Activated naive CD8-positive, alpha-beta T cell (primary cell): ENCODE measurements around the gene TACSTD2.
"Not testable (repeated sequence)": the region's sequence is repeated elsewhere in the genome, so short reads cannot be mapped to it uniquely, and the experiment has no call there.

Source experiments
- H3K27ac Mint-ChIP-seq: one replicate; pipeline ENCODE4 v1.8.0; 2021; ENCODE audit warnings: mixed read lengths
- H3K27me3 Mint-ChIP-seq: one replicate; pipeline ENCODE4 v1.8.0; 2021; ENCODE audit warnings: mixed read lengths
- H3K36me3 Mint-ChIP-seq: one replicate; pipeline ENCODE4 v1.8.0; 2021; ENCODE audit warnings: mixed read lengths
- H3K4me1 Mint-ChIP-seq: one replicate; pipeline ENCODE4 v1.8.0; 2021; ENCODE audit warnings: low read depth, mixed read lengths
- H3K4me3 Mint-ChIP-seq: one replicate; pipeline ENCODE4 v1.8.0; 2021; ENCODE audit warnings: mild to moderate bottlenecking, mixed read lengths
- H3K9me3 Mint-ChIP-seq: one replicate; pipeline ENCODE4 v1.8.0; 2021; ENCODE audit warnings: low read depth, mixed read lengths

TACSTD2 gene

GRCh38 chr1:58561633-58562032 lies 15.4 kb downstream of the TACSTD2 start:
- Mint-ChIP-seq H3K4me3 (no peak overlapping the region), H3K27ac (no peak overlapping the region), H3K4me1 (no peaks in the 10 kb centered on the region), H3K36me3 (peaks cover 3% of the 10 kb centered on the region), H3K27me3 (peaks cover 31% of the 10 kb centered on the region), H3K9me3 (no peaks in the 10 kb centered on the region)

DNA sequence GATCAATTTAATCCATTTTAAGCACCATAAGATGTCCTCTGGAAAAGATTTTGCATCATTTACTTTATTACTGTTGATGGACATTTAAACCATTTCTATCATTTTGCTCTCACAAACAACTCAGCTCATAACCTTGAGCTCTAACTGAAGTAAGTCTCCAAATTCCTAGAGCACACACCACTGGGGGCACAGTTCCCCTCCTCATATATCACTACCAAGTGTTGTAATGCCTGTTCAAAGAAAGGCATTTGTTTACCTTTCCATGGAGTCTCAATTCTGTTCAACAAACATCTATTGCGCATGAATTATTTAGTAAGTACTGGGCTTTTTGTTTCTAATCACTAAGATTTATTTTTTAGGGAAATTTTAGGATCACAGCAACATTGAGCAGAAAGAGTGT lies 21.7 kb downstream of the TACSTD2 start:
- Mint-ChIP-seq H3K36me3 (peaks cover 3% of the 10 kb centered on the region), H3K27me3 (peaks cover 20% of the 10 kb centered on the region), H3K27ac (no peak overlapping the region), H3K4me1 (no peaks in the 10 kb centered on the region), H3K9me3 (no peaks in the 10 kb centered on the region), H3K4me3 (no peak overlapping the region)

GRCh38 chr1:58551186-58552140 lies 25.6 kb downstream of the TACSTD2 start:
- H3K4me1 Mint-ChIP-seq = peaks cover 5% of the 10 kb centered on the region
- no peaks in the 10 kb centered on the region for H3K9me3 Mint-ChIP-seq
- no peak overlapping the region for H3K4me3 Mint-ChIP-seq
- H3K27me3 Mint-ChIP-seq = peaks cover 6% of the 10 kb centered on the region
- H3K36me3 Mint-ChIP-seq = no peaks in the 10 kb centered on the region
- H3K27ac Mint-ChIP-seq = no peak overlapping the region

DNA sequence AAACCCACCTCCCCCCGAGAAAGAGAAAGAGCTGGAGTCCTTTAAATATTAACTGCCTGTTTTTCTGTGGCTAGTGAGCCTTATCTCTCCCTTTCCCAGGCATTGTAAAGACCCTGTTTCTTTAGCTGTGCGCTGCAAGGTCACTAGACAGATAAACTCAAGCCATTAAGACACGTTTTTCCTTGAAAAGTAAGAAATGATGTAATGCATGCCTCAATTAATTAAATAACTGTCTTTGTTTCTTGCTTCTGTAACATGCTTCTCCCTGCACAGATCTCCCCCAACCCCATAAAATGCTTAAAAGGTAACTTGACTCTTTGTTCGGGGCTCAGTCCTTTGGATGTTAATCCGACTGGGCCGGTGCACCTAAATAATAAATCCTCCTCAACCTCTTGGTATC lies 27.8 kb downstream of the TACSTD2 start:
- H3K9me3 Mint-ChIP-seq, H3K27me3 Mint-ChIP-seq, H3K27ac Mint-ChIP-seq, H3K36me3 Mint-ChIP-seq, H3K4me3 Mint-ChIP-seq: not testable (repeated sequence)
- peaks cover 18% of the 10 kb centered on the region for H3K4me1 Mint-ChIP-seq

DNA sequence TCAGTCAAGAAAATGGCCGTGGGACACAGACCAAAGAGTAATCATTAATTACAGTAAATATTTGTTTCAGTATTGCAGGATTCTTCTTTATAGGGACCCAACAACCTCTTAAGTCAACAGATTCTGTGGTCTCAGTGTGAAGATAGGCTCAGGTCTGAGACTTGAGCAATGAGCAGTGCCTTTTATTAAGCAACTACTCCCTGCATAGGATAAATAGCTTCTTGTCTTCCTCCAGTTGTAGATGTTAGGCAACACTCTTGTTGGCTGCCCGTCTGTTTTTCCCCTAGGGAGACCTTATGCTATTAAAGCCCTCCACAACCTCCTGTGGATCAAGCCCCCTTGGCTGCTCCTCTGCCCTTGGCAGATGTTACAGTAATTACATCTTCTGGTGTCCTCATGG lies 28.7 kb downstream of the TACSTD2 start:
- Mint-ChIP-seq H3K4me1 (peaks cover 23% of the 10 kb centered on the region), H3K9me3 (no peaks in the 10 kb centered on the region), H3K36me3 (no peaks in the 10 kb centered on the region), H3K27me3 (no peaks in the 10 kb centered on the region), H3K4me3 (no peak overlapping the region), H3K27ac (no peak overlapping the region)

DNA sequence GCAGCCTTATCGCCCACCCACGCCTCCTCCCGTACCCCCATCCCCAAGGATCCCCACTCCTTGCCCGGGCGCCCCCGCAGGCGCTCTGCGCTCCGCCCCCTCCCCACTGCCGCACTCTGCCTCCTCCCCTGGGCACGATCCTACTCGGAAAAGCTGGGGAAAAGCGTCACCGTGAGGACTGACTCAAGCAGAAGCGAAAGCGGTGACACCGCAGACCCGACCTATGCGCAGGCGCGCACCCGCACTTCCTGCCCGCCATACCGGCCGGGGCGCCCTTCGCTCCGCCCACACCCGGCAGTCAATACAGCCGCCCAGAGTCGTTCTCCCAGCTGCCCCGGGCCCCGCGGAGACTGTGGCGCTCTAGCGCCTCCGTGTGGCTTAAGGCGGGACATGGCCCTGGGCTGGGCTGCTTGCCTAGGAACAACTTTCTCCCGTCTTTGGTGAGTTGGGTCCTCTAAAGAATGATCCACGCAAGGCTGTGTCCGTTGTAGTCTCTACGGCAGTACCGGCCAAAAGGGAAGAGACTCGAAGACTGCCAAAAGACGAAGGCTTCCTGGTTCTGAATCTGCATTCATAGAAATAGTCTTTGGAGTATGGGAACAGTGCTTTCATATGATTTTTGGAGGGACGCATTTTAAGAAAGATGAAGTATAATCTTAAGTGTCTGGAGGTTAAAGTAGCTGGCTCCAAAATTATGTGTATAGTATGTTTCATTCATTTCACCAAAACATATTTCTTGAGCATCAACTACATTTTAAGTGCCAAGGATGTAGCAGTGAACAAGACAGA lies 30.3 kb downstream of the TACSTD2 start, which contains the start of gene OMA1:
Gene OMA1, minus strand, starts transcription at position 207 of the 789 bp plus-strand sequence. CDS start 7,432 bp downstream, outside the sequence.
- Mint-ChIP-seq H3K27me3 (no peaks in the 10 kb centered on the region), H3K4me3 (peak within 1 kb of the TSS; percentile 95), H3K27ac (peak within 1 kb of the TSS; percentile 97), H3K36me3 (no peaks in the 10 kb centered on the region), H3K9me3 (no peaks in the 10 kb centered on the region), H3K4me1 (peaks cover 25% of the 10 kb centered on the region)

DNA sequence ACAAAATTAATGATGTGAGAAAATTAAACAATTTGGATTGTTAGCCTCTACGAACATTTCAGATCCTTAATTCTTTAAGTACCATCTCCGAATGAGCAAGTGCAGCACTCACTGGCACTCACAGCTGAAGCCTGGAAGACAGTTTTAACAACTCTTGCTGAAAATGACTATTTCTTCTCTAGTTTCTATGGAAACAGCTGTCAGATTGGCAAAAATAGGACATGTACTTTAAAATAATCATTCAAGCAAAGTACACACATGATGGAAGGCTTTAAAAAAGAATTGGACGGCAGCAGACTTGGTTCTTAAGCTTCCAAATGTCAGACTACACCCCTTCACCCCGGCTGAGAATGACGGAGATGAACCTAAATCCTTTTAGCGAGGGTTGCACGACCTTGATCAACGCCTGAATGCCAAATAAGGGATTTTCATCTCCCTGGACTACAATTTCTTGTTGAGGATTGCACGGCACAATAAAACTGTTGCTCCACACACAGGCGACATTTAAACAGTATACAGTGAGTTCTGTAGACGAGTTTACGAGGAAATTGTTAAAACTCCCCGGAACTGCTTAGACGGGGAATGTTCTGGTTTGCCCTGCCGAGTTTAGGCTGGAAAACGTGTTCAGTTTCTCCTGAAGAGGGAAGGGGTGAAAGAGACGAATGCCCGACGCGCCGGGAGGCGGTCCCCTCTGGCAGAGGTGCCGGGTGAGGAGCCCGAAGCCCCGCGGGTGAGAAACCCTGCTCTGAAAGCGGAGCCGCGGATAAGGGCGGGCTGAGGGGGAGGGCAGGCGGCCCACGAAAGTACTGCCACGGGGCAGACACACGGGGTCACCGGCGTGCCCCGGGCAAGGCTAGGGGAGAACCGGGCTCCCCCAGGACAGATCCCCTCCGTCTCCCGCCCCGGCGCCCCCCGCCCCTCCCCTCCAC lies 31.2 kb downstream of the TACSTD2 start:
- Mint-ChIP-seq H3K36me3 (no peaks in the 10 kb centered on the region), H3K27ac (peak overlapping the region; percentile 97), H3K9me3 (no peaks in the 10 kb centered on the region), H3K27me3 (no peaks in the 10 kb centered on the region), H3K4me3 (peak overlapping the region; percentile 95), H3K4me1 (peaks cover 25% of the 10 kb centered on the region)

DNA sequence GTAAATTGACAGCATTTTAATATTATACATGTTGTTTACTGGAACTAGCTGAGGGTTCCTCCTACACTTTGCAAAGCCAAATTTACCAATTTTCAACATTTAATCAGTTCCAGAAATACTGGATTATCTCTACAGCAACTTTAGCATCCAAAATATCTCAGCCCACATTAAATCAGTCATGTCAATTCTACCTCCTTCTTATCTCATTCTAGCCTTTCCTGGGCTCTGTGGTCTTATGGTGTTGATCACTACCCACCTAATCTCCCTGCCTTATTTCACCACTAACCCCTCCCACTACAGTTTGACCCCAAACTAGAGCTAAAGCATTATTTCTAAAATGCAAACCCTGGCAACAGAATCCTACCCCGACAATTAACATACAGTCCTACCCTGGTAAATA lies 33.8 kb downstream of the TACSTD2 start:
- Mint-ChIP-seq H3K27ac (no peak overlapping the region), H3K9me3 (no peaks in the 10 kb centered on the region), H3K27me3 (no peaks in the 10 kb centered on the region), H3K4me1 (peaks cover 25% of the 10 kb centered on the region), H3K36me3 (no peaks in the 10 kb centered on the region), H3K4me3 (no peak overlapping the region)

DNA sequence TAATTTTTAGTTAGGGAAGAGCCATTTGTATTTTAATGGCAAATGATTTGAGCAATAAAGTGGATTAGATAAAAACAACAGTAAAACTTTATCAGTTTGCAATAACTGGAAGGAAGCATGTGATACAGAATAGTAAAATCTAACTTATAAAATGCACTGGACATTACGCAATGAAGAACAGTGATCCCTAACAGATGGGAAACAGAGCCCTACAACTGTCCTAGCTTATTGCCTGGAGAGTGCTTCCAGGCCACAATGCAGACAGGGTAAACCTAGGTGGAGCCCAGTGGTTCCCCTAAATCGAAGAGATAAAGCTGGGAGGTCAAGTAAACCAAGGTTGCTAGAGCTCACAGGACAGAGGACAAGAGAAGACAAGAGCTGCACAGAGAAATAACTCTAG lies 37.5 kb downstream of the TACSTD2 start:
- no peak overlapping the region for H3K27ac Mint-ChIP-seq

DNA sequence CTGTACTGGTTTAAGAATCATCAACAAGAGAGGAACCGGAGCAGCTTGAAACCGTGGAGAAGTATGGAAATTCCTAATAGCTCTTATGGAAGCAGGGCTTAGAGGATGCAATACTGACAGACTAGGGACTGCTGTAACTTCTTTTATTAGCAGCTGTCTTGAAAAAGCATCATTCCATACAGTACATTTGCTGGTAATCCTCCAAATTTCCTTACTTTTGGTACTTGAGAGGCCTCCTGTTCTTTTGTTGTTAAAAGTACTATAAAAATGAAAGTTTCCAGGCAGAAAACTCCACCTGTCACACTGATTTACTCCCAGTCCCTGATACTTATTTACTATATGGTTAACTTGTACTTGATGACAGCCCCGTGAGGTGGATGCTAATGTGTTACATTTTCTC lies 38.2 kb downstream of the TACSTD2 start:
- Mint-ChIP-seq H3K27ac (no peak overlapping the region), H3K4me3 (no peak overlapping the region), H3K36me3 (no peaks in the 10 kb centered on the region), H3K27me3 (no peaks in the 10 kb centered on the region), H3K9me3 (no peaks in the 10 kb centered on the region), H3K4me1 (peaks cover 7% of the 10 kb centered on the region)

More for the DNA sequence above, 37.5 kb downstream of the TACSTD2 start:
- H3K27me3 Mint-ChIP-seq = no peaks in the 10 kb centered on the region
- H3K36me3 Mint-ChIP-seq = no peaks in the 10 kb centered on the region
- no peaks in the 10 kb centered on the region for H3K9me3 Mint-ChIP-seq
- peaks cover 10% of the 10 kb centered on the region for H3K4me1 Mint-ChIP-seq
- H3K4me3 Mint-ChIP-seq = no peak overlapping the region

- H3K27ac Mint-ChIP-seq, H3K9me3 Mint-ChIP-seq, H3K4me1 Mint-ChIP-seq, H3K27me3 Mint-ChIP-seq, H3K4me3 Mint-ChIP-seq, H3K36me3 Mint-ChIP-seq: not testable (repeated sequence)
Measured at GRCh38 chr1:58531842-58532241, 45.2 kb downstream of the TACSTD2 start.

GRCh38 chr1:58529284-58529683 lies 47.8 kb downstream of the TACSTD2 start:
- Mint-ChIP-seq H3K4me3 (no peak overlapping the region), H3K27ac (no peak overlapping the region), H3K4me1 (peaks cover 6% of the 10 kb centered on the region), H3K27me3 (no peaks in the 10 kb centered on the region), H3K9me3 (no peaks in the 10 kb centered on the region), H3K36me3 (peaks cover 9% of the 10 kb centered on the region)

DNA sequence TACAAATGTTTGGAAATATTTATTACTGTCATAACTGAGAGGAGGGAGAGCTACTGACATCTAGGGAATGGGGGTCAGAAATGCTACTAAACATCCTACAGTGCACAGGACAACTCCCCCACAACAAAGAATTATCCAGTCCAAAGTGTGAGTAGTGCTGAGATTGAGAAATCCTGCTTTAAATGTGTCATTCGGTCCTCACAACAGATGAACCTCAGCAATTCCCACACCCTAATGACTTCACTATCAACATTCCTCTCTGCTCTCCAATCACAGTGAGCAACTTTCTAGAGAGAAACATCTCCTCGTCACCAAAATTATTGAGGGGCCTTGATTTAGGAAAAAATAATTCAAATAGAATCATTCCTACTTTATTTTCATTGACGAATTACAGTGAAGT lies 48.5 kb downstream of the TACSTD2 start:
- no peaks in the 10 kb centered on the region for H3K27me3 Mint-ChIP-seq
- no peak overlapping the region for H3K4me3 Mint-ChIP-seq
- no peaks in the 10 kb centered on the region for H3K9me3 Mint-ChIP-seq
- peaks cover 4% of the 10 kb centered on the region for H3K4me1 Mint-ChIP-seq
- no peak overlapping the region for H3K27ac Mint-ChIP-seq
- H3K36me3 Mint-ChIP-seq = peaks cover 9% of the 10 kb centered on the region
